Measurements from ENCODE around the gene EPHA8. TPM values are rescaled to one million over a fixed set of nuclear protein-coding genes. Genes with fewer than 3 reads are reported as not detected.

Gene EPHA8
- total RNA-seq, 2 experiments from 2014 or later: not detected

DNA sequence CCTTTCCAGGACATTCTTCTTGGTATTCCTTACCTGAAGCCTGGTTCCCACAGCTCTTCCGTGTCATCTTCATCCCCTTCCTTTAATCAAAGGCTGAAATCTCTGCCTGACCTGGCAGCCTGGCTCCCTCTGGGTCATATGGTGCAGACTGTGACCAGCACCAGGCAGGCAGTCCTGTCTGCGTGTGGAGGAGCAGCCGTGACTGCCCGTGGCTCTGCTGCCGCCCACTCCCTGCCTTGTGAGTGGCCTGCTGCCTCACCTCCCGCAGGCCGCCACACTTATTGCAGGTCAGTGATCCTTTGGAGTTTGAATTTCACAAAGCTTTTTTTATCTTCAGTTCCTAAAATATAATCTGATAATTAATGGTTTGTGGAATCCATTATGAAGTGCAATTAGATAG is 36.2 kb upstream of the EPHA8 start:
- Mint-ChIP-seq H3K27me3 (no peaks in the 10 kb centered on the region), H3K27ac (no peak overlapping the region), H3K36me3 (ENCODE audit: low read depth) (peaks cover 71% of the 10 kb centered on the region), H3K4me3 (no peak overlapping the region), H3K9me3 (no peaks in the 10 kb centered on the region), H3K4me1 (ENCODE audit: low read depth) (no peaks in the 10 kb centered on the region)
- POLR2A ChIA-PET: no interaction called here
- no peak for DNase-seq
- Histone ChIP-seq H3K4me3 (ENCODE audit: low read length) (no peak overlapping the region), H3K27me3 (ENCODE audit: control insufficient read depth in 1 of 2, insufficient read depth in 2 of 2, low read length in 2 of 2) (no peaks in the 10 kb centered on the region), H3K27ac (ENCODE audit: low read depth in 1 of 2, low read length in 2 of 2) (no peak overlapping the region), H3K4me1 (ENCODE audit: insufficient read depth, low read length) (no peaks in the 10 kb centered on the region), H3K9me3 (ENCODE audit: control insufficient read depth in 1 of 2, insufficient read depth in 1 of 2, low read length in 2 of 2) (no peaks in the 10 kb centered on the region), H3K36me3 (ENCODE audit: insufficient read depth, low read length) (peaks cover 54% of the 10 kb centered on the region)
- CTCF ChIA-PET: no interaction called here
- TF ChIP-seq, protein P1, sequence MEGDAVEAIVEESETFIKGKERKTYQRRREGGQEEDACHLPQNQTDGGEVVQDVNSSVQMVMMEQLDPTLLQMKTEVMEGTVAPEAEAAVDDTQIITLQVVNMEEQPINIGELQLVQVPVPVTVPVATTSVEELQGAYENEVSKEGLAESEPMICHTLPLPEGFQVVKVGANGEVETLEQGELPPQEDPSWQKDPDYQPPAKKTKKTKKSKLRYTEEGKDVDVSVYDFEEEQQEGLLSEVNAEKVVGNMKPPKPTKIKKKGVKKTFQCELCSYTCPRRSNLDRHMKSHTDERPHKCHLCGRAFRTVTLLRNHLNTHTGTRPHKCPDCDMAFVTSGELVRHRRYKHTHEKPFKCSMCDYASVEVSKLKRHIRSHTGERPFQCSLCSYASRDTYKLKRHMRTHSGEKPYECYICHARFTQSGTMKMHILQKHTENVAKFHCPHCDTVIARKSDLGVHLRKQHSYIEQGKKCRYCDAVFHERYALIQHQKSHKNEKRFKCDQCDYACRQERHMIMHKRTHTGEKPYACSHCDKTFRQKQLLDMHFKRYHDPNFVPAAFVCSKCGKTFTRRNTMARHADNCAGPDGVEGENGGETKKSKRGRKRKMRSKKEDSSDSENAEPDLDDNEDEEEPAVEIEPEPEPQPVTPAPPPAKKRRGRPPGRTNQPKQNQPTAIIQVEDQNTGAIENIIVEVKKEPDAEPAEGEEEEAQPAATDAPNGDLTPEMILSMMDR (IDR thresholded peaks at IDR 0.05): no peak
- intact Hi-C loops (cut with DNase I, micrococcal nuclease): no loop called here
- no peak for ATAC-seq (ENCODE audit: poor library complexity)

DNA sequence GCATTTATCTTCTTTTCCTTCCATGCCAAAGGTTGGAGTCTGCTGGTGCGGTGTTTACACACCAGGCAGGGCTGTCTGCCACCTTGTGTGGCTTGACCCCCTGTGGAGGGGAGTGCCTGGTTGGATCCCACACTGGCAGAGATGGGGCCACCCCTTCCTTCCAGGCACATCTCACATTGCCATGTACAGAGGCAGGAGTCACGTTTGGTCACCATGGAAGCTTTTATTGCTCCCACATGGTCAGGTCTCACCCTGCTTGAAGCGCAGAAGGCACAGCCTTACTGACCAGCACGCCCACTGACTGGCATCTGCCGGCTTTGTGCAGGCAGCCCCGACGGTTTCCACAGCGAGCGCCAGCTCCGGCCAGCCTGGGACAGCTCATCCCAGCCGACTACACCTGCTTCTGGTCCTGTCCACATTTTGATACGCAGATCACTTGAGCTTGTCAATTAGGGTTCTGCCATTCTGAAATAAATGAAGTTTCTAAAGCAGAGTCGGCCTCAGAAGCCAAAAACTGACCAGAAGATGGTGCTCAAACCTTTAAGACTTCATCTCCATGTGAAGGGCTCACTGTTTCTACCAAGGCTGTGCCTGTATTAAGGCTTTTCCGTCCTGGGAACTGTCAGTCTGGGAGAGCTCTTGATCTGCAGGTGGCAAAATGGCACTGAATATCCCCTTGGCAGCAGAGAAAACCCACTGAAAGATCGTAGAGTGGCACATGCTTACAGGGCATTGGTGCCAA is 35.6 kb upstream of the EPHA8 start:
- Mint-ChIP-seq H3K27ac (no peak overlapping the region), H3K27me3 (no peaks in the 10 kb centered on the region), H3K4me3 (no peak overlapping the region), H3K9me3 (no peaks in the 10 kb centered on the region), H3K36me3 (ENCODE audit: low read depth) (peaks cover 69% of the 10 kb centered on the region), H3K4me1 (ENCODE audit: low read depth) (no peaks in the 10 kb centered on the region)
- H3K4me1 ChIP-seq (ENCODE audit: insufficient read depth, low read length): no peaks in the 10 kb centered on the region
- peaks cover 51% of the 10 kb centered on the region for H3K36me3 ChIP-seq (ENCODE audit: insufficient read depth, low read length)
- POLR2A ChIA-PET: no interaction called here
- no peaks in the 10 kb centered on the region for H3K9me3 ChIP-seq (ENCODE audit: control insufficient read depth in 1 of 2, insufficient read depth in 1 of 2, low read length in 2 of 2)
- ATAC-seq (ENCODE audit: poor library complexity) (no peak), DNase-seq (no peak)
- CTCF ChIA-PET: no interaction called here
- TF ChIP-seq, protein P1 (IDR thresholded peaks at IDR 0.05): no peak
- H3K27ac ChIP-seq (ENCODE audit: low read depth in 1 of 2, low read length in 2 of 2): no peak overlapping the region
- H3K27me3 ChIP-seq (ENCODE audit: control insufficient read depth in 1 of 2, insufficient read depth in 2 of 2, low read length in 2 of 2): no peaks in the 10 kb centered on the region
- no peak overlapping the region for H3K4me3 ChIP-seq (ENCODE audit: low read length)
- intact Hi-C loops (cut with DNase I, micrococcal nuclease): no loop called here

DNA sequence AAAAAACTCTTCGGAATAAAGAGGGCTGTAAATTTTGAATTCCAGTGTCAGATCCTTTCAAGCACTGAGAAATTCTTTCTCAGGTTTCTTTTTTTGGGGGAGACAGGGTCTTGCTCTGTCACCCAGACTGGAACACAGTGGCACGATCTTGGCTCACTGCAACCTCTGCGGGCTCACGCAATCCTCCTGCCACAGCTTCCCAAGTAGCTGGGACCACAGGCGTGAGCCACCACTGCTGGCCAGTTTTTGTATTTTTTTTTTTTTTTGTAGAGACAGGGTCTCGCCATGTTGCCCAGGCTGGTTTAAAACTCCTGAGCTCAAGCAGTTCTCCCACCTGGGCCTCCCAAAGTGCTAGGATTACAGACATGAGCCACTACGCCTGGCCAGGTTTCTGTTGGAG is 34.8 kb upstream of the EPHA8 start:
- Mint-ChIP-seq H3K27me3 (no peaks in the 10 kb centered on the region), H3K36me3 (ENCODE audit: low read depth) (peaks cover 68% of the 10 kb centered on the region), H3K27ac (no peak overlapping the region), H3K9me3 (no peaks in the 10 kb centered on the region), H3K4me3 (no peak overlapping the region), H3K4me1 (ENCODE audit: low read depth) (no peaks in the 10 kb centered on the region)
- intact Hi-C loops (cut with DNase I, micrococcal nuclease): no loop called here
- DNase-seq (no peak), ATAC-seq (ENCODE audit: poor library complexity) (no peak)
- H3K4me3 ChIP-seq (ENCODE audit: low read length): no peak overlapping the region
- no peaks in the 10 kb centered on the region for H3K27me3 ChIP-seq (ENCODE audit: control insufficient read depth in 1 of 2, insufficient read depth in 2 of 2, low read length in 2 of 2)
- H3K4me1 ChIP-seq (ENCODE audit: insufficient read depth, low read length): no peaks in the 10 kb centered on the region
- H3K27ac ChIP-seq (ENCODE audit: low read depth in 1 of 2, low read length in 2 of 2): no peak overlapping the region
- peaks cover 49% of the 10 kb centered on the region for H3K36me3 ChIP-seq (ENCODE audit: insufficient read depth, low read length)
- POLR2A ChIA-PET: interaction anchor here (0.8 kb wide), 1 partner anchor 344 kb away, joined by 3 read pairs; no protein-coding TSS in a partner anchor
- TF ChIP-seq, protein P1 (IDR thresholded peaks at IDR 0.05): no peak
- no peaks in the 10 kb centered on the region for H3K9me3 ChIP-seq (ENCODE audit: control insufficient read depth in 1 of 2, insufficient read depth in 1 of 2, low read length in 2 of 2)
- CTCF ChIA-PET: no interaction called here

Measured in CD4-positive, alpha-beta T cell (primary cell).